Upper lobe of left lung (tissue), 6 donors: ENCODE data around the gene STARD7. TPM values are rescaled to one million over a fixed set of nuclear protein-coding genes. Genes with fewer than 3 reads are reported as not detected.

ENCODE experiments used
- ATAC-seq, 2 donors: fragments of 200-7000 bp; cut with Tn5 transposase; one replicate each; pipeline ENCODE4 v1.9.1; 2022; ENCODE audit warnings: mild to moderate bottlenecking in 2 of 2, moderate library complexity in 2 of 2; ENCODE audit not compliant: low FRiP score in 2 of 2
- DNase-seq, 2 donors: peaks; one replicate each; pipeline ENCODE4 v3.0.0-alpha.2; 2019 to 2020
- H3K27ac ChIP-seq, 4 donors: fragments of 200-600 bp; sonication (generic); one replicate each; pipeline ENCODE4 v1.5.1; 2016 to 2019
- H3K27me3 ChIP-seq, 4 donors: fragments of 200-600 bp; sonication (generic); one replicate each; pipeline ENCODE4 v1.5.1; 2017 to 2019
- H3K36me3 ChIP-seq, 4 donors: fragments of 200-600 bp; sonication (generic); one replicate each; pipeline ENCODE4 v1.5.1; 2016 to 2019
- H3K4me1 ChIP-seq, 4 donors: fragments of 200-600 bp; sonication (generic); one replicate each; pipeline ENCODE4 v1.5.1; 2018 to 2019
- H3K4me3 ChIP-seq, 4 donors: fragments of 200-600 bp; sonication (generic); one replicate each; pipeline ENCODE4 v1.5.1; 2017 to 2019; ENCODE audit warnings: mild to moderate bottlenecking in 2 of 4, moderate library complexity in 1 of 4
- H3K9me3 ChIP-seq, 4 donors: fragments of 200-600 bp; sonication (generic); one replicate each; pipeline ENCODE4 v1.5.1; 2018 to 2019
- CTCF ChIP-seq, 6 experiments: fragments of 450-650 bp in 4 of 6; fragments of 200-600 bp in 2 of 6; sonication (generic) in 2 of 6; IDR thresholded peaks; one replicate each; pipeline ENCODE4 v1.5.1; 2016 to 2019; ENCODE audit warnings: antibody characterized with exemption in 6 of 6
- EP300 ChIP-seq, 4 donors: sonication (generic); formaldehyde crosslinking; IDR thresholded peaks; one replicate each; pipeline ENCODE4 v1.5.1; 2017; ENCODE audit warnings: antibody characterized with exemption in 4 of 4, control low read depth in 2 of 4
- POLR2A ChIP-seq, 4 donors: fragments of 450-650 bp; IDR thresholded peaks; one replicate each; pipeline ENCODE4 v1.5.1; 2016 to 2017; ENCODE audit warnings: antibody characterized with exemption in 4 of 4, mild to moderate bottlenecking in 2 of 4
- POLR2AphosphoS5 ChIP-seq, 2 donors: sonication (generic); formaldehyde crosslinking; IDR thresholded peaks; one replicate each; pipeline ENCODE4 v1.5.1; 2017; ENCODE audit warnings: antibody characterized with exemption in 2 of 2
- WGBS, 2 donors: methylation state at CpG; one replicate each; pipeline ENCODE4 v1.1.5; 2017 to 2018; 5-methylcytosine and 5-hydroxymethylcytosine counted together
- total RNA-seq, 6 donors: library from RNA; depleted of rRNA in 4 of 6; stranded (reverse); fragments of >200 nt in 4 of 6; gene quantifications; one replicate each; pipeline versions ENCODE4 v1.1.0 to v1.2.1, GENCODE V29; 2016 to 2021
- donor health status: DM: no; HTN: no; CAD: no; lungs with moderate emphysema.
- donor health status: DM: no; HTN: yes; CAD: no; lungs with severe emphysema.

The STARD7 gene
- total RNA-seq, 6 donors from 2014 or later = 76.4 to 226 (median 166) TPM

GRCh38 chr2:96147593-96148201 lies 60.9 kb downstream of the STARD7 start:
- ATAC-seq (no peak), DNase-seq (peak in 1 of 2 donors; percentile 18)
- TF ChIP-seq POLR2AphosphoS5 (IDR thresholded peaks at IDR 0.05) = no peak
- no peak for TF ChIP-seq POLR2A (IDR thresholded peaks at IDR 0.05)
- TF ChIP-seq CTCF (IDR thresholded peaks at IDR 0.05) = no peak
- TF ChIP-seq EP300 (IDR thresholded peaks at IDR 0.05) = no peak
- Histone ChIP-seq H3K27ac (peak overlapping the region in 2 of 4 donors; percentile 62 to 64), H3K9me3 (no peaks in the 10 kb centered on the region), H3K27me3 (peaks cover 0 to 5% (median 0%) of the 10 kb centered on the region in 4 donors), H3K4me1 (peaks cover 12 to 50% (median 27%) of the 10 kb centered on the region in 4 donors), H3K4me3 (no peak overlapping the region), H3K36me3 (no peaks in the 10 kb centered on the region)
- 79 to 81% methylated on average over 6 to 9 of the region's 9 CpGs for WGBS, 2 donors

GRCh38 chr2:96146881-96147592 lies 61.6 kb downstream of the STARD7 start:
- Histone ChIP-seq H3K27ac (peak overlapping the region in 2 of 4 donors; percentile 76 to 82), H3K27me3 (peaks cover 0 to 5% (median 0%) of the 10 kb centered on the region in 4 donors), H3K9me3 (no peaks in the 10 kb centered on the region), H3K36me3 (no peaks in the 10 kb centered on the region), H3K4me1 (peaks cover 12 to 50% (median 27%) of the 10 kb centered on the region in 4 donors), H3K4me3 (no peak overlapping the region)
- WGBS, 2 donors = 80 to 84% methylated on average over 3 to 9 of the region's 9 CpGs
- peak in 1 of 2 donors; percentile 20 for DNase-seq
- no peak for ATAC-seq
- no peak for TF ChIP-seq POLR2A (IDR thresholded peaks at IDR 0.05)
- no peak for TF ChIP-seq EP300 (IDR thresholded peaks at IDR 0.05)
- no peak for TF ChIP-seq POLR2AphosphoS5 (IDR thresholded peaks at IDR 0.05)
- TF ChIP-seq CTCF (IDR thresholded peaks at IDR 0.05) = no peak

- H3K9me3 ChIP-seq = no peaks in the 10 kb centered on the region
- H3K27ac ChIP-seq = peak overlapping the region in 3 of 4 donors; percentile 71 to 82 (median 76)
- peaks cover 12 to 50% (median 27%) of the 10 kb centered on the region in 4 donors for H3K4me1 ChIP-seq
- TF ChIP-seq EP300 (IDR thresholded peaks at IDR 0.05) = no peak
- peak in 2 of 4 donors; percentile 26 to 73 for TF ChIP-seq POLR2A (IDR thresholded peaks at IDR 0.05)
- TF ChIP-seq POLR2AphosphoS5 (IDR thresholded peaks at IDR 0.05) = peak in 1 of 2 donors; percentile 49
- TF ChIP-seq CTCF (IDR thresholded peaks at IDR 0.05) = peak in 1 of 6 experiments; percentile 5
- DNase-seq (peak; percentile 78 to 87), ATAC-seq (peak; percentile 49 to 62)
- WGBS, 2 donors = 55 to 58% methylated on average over 4 to 19 of the region's 20 CpGs
- peak overlapping the region in 2 of 4 donors; percentile 71 to 84 for H3K4me3 ChIP-seq
- peaks cover 0 to 5% (median 0%) of the 10 kb centered on the region in 4 donors for H3K27me3 ChIP-seq
- H3K36me3 ChIP-seq = no peaks in the 10 kb centered on the region
Observed at GRCh38 chr2:96146153-96146880, 62.3 kb downstream of the STARD7 start.

- Histone ChIP-seq H3K4me1 (peaks cover 12 to 50% (median 27%) of the 10 kb centered on the region in 4 donors), H3K27ac (peak overlapping the region in 3 of 4 donors; percentile 71 to 82 (median 76)), H3K4me3 (peak overlapping the region in 3 of 4 donors; percentile 70 to 84 (median 71)), H3K9me3 (no peaks in the 10 kb centered on the region), H3K27me3 (peaks cover 0 to 5% (median 0%) of the 10 kb centered on the region in 4 donors), H3K36me3 (no peaks in the 10 kb centered on the region)
- WGBS, 2 donors = 10 to 34% methylated on average over 1 to 2 of the region's 3 CpGs
- ATAC-seq (no peak), DNase-seq (no peak)
- TF ChIP-seq POLR2AphosphoS5 (IDR thresholded peaks at IDR 0.05) (no peak), CTCF (IDR thresholded peaks at IDR 0.05) (no peak), POLR2A (IDR thresholded peaks at IDR 0.05) (no peak), EP300 (IDR thresholded peaks at IDR 0.05) (no peak)
Observed at GRCh38 chr2:96145848-96146152, 62.8 kb downstream of the STARD7 start.
